Measurements from ENCODE around the gene CDK16.

GRCh38 chrX:47229427-47229826 lies 10.9 kb downstream of the CDK16 start:
- TF ChIP-seq, protein P1, sequence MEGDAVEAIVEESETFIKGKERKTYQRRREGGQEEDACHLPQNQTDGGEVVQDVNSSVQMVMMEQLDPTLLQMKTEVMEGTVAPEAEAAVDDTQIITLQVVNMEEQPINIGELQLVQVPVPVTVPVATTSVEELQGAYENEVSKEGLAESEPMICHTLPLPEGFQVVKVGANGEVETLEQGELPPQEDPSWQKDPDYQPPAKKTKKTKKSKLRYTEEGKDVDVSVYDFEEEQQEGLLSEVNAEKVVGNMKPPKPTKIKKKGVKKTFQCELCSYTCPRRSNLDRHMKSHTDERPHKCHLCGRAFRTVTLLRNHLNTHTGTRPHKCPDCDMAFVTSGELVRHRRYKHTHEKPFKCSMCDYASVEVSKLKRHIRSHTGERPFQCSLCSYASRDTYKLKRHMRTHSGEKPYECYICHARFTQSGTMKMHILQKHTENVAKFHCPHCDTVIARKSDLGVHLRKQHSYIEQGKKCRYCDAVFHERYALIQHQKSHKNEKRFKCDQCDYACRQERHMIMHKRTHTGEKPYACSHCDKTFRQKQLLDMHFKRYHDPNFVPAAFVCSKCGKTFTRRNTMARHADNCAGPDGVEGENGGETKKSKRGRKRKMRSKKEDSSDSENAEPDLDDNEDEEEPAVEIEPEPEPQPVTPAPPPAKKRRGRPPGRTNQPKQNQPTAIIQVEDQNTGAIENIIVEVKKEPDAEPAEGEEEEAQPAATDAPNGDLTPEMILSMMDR (IDR thresholded peaks at IDR 0.05) = no peak
- no peak for TF ChIP-seq POLR2A (IDR thresholded peaks at IDR 0.05)
